HUES48 (cell line): ENCODE measurements around the gene NOL6.
"Not testable (repeated sequence)": the region's sequence is repeated elsewhere in the genome, so short reads cannot be mapped to it uniquely, and the experiment has no call there.

Experiments used
- H3K27ac ChIP-seq: one replicate; pipeline ENCODE4 v1.7.0; 2013; ENCODE audit warnings: low read depth, low read length, inconsistent platforms
- H3K27me3 ChIP-seq: 2 replicates; pipeline ENCODE4 v1.6.1; 2013; ENCODE audit warnings: mild to moderate bottlenecking, low read length; ENCODE audit not compliant: control insufficient read depth, insufficient read depth
- H3K36me3 ChIP-seq: 2 replicates; pipeline ENCODE4 v1.6.1; 2013; ENCODE audit warnings: low read length; ENCODE audit not compliant: control insufficient read depth, insufficient read depth
- H3K4me1 ChIP-seq: 2 replicates; pipeline ENCODE4 v1.6.1; 2013; ENCODE audit warnings: mild to moderate bottlenecking, low read length; ENCODE audit not compliant: control insufficient read depth, insufficient read depth
- H3K4me3 ChIP-seq: 2 replicates; pipeline ENCODE4 v1.5.1; 2013; ENCODE audit warnings: mild to moderate bottlenecking, low read depth, low read length
- H3K9ac ChIP-seq: 2 replicates; pipeline ENCODE4 v1.6.1; 2013; ENCODE audit warnings: mild to moderate bottlenecking, low read depth, low read length, moderate library complexity
- H3K9me3 ChIP-seq: 2 replicates; pipeline ENCODE4 v1.6.1; 2013; ENCODE audit warnings: low read length; ENCODE audit not compliant: control insufficient read depth, insufficient read depth

NOL6 gene, protein sequence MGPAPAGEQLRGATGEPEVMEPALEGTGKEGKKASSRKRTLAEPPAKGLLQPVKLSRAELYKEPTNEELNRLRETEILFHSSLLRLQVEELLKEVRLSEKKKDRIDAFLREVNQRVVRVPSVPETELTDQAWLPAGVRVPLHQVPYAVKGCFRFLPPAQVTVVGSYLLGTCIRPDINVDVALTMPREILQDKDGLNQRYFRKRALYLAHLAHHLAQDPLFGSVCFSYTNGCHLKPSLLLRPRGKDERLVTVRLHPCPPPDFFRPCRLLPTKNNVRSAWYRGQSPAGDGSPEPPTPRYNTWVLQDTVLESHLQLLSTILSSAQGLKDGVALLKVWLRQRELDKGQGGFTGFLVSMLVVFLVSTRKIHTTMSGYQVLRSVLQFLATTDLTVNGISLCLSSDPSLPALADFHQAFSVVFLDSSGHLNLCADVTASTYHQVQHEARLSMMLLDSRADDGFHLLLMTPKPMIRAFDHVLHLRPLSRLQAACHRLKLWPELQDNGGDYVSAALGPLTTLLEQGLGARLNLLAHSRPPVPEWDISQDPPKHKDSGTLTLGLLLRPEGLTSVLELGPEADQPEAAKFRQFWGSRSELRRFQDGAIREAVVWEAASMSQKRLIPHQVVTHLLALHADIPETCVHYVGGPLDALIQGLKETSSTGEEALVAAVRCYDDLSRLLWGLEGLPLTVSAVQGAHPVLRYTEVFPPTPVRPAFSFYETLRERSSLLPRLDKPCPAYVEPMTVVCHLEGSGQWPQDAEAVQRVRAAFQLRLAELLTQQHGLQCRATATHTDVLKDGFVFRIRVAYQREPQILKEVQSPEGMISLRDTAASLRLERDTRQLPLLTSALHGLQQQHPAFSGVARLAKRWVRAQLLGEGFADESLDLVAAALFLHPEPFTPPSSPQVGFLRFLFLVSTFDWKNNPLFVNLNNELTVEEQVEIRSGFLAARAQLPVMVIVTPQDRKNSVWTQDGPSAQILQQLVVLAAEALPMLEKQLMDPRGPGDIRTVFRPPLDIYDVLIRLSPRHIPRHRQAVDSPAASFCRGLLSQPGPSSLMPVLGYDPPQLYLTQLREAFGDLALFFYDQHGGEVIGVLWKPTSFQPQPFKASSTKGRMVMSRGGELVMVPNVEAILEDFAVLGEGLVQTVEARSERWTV

DNA sequence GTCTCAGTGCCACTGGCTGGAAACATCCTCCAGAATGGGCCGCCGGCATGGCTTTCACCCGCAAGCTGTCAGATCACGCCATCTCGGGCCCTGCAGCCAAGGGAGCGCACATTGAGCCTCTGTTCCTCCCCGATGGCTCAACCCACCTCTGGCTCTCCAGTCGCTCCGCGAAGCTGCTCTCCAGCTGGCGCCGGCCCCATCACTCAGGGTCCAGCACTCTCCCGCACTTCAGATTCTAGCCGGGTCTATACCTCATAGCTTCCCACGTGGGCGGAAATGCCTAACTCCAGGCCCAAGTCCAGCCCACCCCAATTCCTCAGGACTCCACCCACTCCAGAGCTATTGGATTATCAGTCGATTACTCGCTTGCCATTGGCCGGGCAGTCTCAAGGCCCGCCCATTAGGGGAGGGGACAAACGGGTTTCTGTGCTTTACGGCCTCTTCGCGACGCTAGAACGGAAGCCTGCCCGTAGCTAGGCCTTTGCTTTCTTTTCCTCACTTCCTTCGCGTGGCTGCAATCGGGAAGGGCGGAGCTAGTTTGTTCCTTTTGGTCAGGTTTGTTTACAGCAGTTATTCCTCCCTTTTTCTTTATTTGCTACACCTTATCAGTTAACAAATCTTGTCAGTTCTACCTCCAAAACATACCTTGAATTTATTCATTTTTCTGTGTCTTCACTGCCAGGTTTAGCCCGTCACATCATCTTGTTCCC lies at the start of gene NOL6:
Gene NOL6 (minus strand): TSS at position 282 of the 710 bp plus-strand sequence. CDS start 82 bp downstream, at position 200.
- no peak within 1 kb of the TSS for H3K27ac ChIP-seq
- H3K9me3 ChIP-seq, result no peaks in the 10 kb centered on the region
- 0 out of 2 replicates have a peak, but pooled peaks cover 2% of the 10 kb centered on the region for H3K4me1 ChIP-seq
- peaks cover 32% of the 10 kb centered on the region for H3K36me3 ChIP-seq
- peak within 1 kb of the TSS; percentile 23 for H3K9ac ChIP-seq
- H3K4me3 ChIP-seq, result peak within 1 kb of the TSS; percentile 92
- H3K27me3 ChIP-seq, result no peaks in the 10 kb centered on the region

DNA sequence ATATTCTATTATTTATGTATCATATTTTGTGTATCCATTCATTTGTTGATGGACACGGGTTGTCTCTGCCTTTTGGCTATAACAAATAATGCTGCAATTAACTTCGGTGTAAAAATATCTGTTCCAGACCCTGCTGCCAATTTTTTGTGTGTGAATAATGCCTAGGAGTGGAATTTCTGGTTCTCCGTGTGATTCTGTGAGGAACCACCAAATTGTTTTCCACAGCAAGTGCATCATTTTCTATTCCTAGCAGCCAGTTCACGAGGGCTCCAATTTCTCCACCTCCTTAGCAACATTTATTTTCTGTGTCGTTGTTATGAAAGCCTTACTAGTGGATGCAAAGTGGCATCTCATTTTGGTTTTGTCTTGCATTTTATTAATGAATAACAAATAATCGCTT lies 48.1 kb upstream of the NOL6 start:
- not testable (repeated sequence) for H3K4me1 ChIP-seq, H3K4me3 ChIP-seq, H3K9me3 ChIP-seq, H3K27ac ChIP-seq, H3K36me3 ChIP-seq, H3K9ac ChIP-seq
- H3K27me3 ChIP-seq, result peaks cover 13% of the 10 kb centered on the region

GRCh38 chr9:33517934-33518577 lies 44.3 kb upstream of the NOL6 start:
- not testable (repeated sequence) for H3K36me3 ChIP-seq, H3K27ac ChIP-seq, H3K9ac ChIP-seq, H3K4me3 ChIP-seq, H3K27me3 ChIP-seq, H3K4me1 ChIP-seq, H3K9me3 ChIP-seq

GRCh38 chr9:33517373-33517772 lies 43.6 kb upstream of the NOL6 start:
- H3K9ac ChIP-seq, result no peak overlapping the region
- H3K27ac ChIP-seq, result no peak overlapping the region
- no peaks in the 10 kb centered on the region; the same call in 1 of the 2 replicates for H3K9me3 ChIP-seq
- no peak overlapping the region for H3K4me3 ChIP-seq
- H3K4me1 ChIP-seq, result no peaks in the 10 kb centered on the region
- no peaks in the 10 kb centered on the region for H3K27me3 ChIP-seq
- H3K36me3 ChIP-seq, result no peaks in the 10 kb centered on the region

- H3K4me1 ChIP-seq, H3K9me3 ChIP-seq, H3K27ac ChIP-seq, H3K4me3 ChIP-seq, H3K36me3 ChIP-seq, H3K27me3 ChIP-seq, H3K9ac ChIP-seq: not testable (repeated sequence)
These were observed 42.7 kb upstream of the NOL6 start for GRCh38 chr9:33516397-33516796.

DNA sequence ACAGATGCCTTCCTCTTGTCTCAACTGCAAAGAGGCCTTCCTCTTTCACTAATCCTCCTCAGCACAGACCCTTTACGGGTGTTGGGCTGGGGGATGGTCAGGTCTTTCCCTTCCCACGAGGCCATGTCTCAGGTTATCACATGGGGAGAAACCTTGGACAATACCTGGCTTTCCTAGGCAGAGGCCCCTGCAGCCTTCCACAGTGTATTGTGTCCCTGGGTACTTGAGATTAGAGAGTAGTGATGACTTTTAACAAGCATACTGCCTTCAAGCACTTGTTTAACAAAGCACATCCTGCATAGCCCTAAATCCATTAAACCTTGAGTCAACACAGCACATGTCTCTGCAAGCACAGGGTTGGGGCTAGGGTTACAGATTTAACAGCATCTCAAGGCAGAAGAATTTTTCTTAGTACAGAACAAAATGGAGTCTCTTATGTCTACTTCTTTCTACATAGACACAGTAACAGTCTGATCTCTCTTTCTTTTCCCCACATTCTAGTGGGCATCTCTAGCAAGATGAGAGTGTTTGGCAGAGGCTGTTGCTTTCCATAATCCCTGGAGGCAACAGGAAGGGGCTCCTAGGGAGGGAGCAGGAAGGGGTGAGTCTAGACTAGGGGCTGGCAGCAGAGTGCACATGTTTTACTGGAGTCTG lies 41.7 kb upstream of the NOL6 start:
- H3K9me3 ChIP-seq, H3K4me1 ChIP-seq, H3K36me3 ChIP-seq, H3K27me3 ChIP-seq, H3K4me3 ChIP-seq, H3K27ac ChIP-seq, H3K9ac ChIP-seq: not testable (repeated sequence)

GRCh38 chr9:33512535-33512934 lies 38.8 kb upstream of the NOL6 start:
- not testable (repeated sequence) for H3K9me3 ChIP-seq, H3K4me1 ChIP-seq, H3K9ac ChIP-seq, H3K27ac ChIP-seq, H3K27me3 ChIP-seq, H3K36me3 ChIP-seq, H3K4me3 ChIP-seq

- Histone ChIP-seq H3K9ac (peak overlapping the region; percentile 73), H3K4me3 (peak overlapping the region; percentile 85)
- not testable (repeated sequence) for H3K36me3 ChIP-seq, H3K27ac ChIP-seq, H3K4me1 ChIP-seq, H3K9me3 ChIP-seq, H3K27me3 ChIP-seq
These were observed 37.4 kb upstream of the NOL6 start for GRCh38 chr9:33511184-33511517.

GRCh38 chr9:33510262-33511183 lies 36.8 kb upstream of the NOL6 start:
- H3K27ac ChIP-seq, result no peak overlapping the region
- H3K9ac ChIP-seq, result peak overlapping the region; percentile 73
- H3K4me3 ChIP-seq, result peak overlapping the region; percentile 85
- no peaks in the 10 kb centered on the region for H3K27me3 ChIP-seq
- no peaks in the 10 kb centered on the region for H3K36me3 ChIP-seq
- no peaks in the 10 kb centered on the region; the same call in 1 of the 2 replicates for H3K9me3 ChIP-seq
- H3K4me1 ChIP-seq, result no peaks in the 10 kb centered on the region
